Esophagus (tissue), 2 donors: ENCODE measurements around the gene ZFP2. TPM values are rescaled to one million over a fixed set of nuclear protein-coding genes. Genes with fewer than 3 reads are reported as not detected.
"Not testable (repeated sequence)": the region's sequence is repeated elsewhere in the genome, so short reads cannot be mapped to it uniquely, and the experiment has no call there.

Experiments
- H3K27ac ChIP-seq, 2 donors: one replicate each; pipeline ENCODE4 v1.5.1; 2013; ENCODE audit warnings: low read depth in 2 of 2, mild to moderate bottlenecking in 2 of 2, inconsistent platforms in 1 of 2, low read length in 1 of 2, moderate library complexity in 1 of 2
- H3K27me3 ChIP-seq, 2 donors: one replicate each; pipeline ENCODE4 v1.6.1; 2013; ENCODE audit warnings: low read length in 2 of 2, control low read depth in 1 of 2, mild to moderate bottlenecking in 1 of 2; ENCODE audit not compliant: insufficient read depth in 2 of 2, control insufficient read depth in 1 of 2
- H3K36me3 ChIP-seq, 2 donors: one replicate each; pipeline ENCODE4 v1.6.1; 2013; ENCODE audit warnings: low read length in 1 of 2; ENCODE audit not compliant: control insufficient read depth in 2 of 2, insufficient read depth in 2 of 2
- H3K4me1 ChIP-seq, 2 donors: one replicate each; pipeline ENCODE4 v1.6.1; 2013; ENCODE audit warnings: low read length in 1 of 2; ENCODE audit not compliant: control insufficient read depth in 2 of 2, insufficient read depth in 2 of 2
- H3K4me3 ChIP-seq, 2 donors: one replicate each; pipeline ENCODE4 v1.5.1; 2013; ENCODE audit warnings: low read length in 2 of 2, mild to moderate bottlenecking in 2 of 2, low read depth in 1 of 2, moderate library complexity in 1 of 2
- H3K9me3 ChIP-seq, 2 donors: one replicate each; pipeline ENCODE4 v1.6.1; 2013; ENCODE audit warnings: mild to moderate bottlenecking in 2 of 2, low read depth in 1 of 2, low read length in 1 of 2, moderate library complexity in 1 of 2; ENCODE audit not compliant: control insufficient read depth in 2 of 2, insufficient read depth in 1 of 2
- WGBS, 2 donors: extraction: QIAGEN DNeasy Blood & Tissue Kit; methylation state at CpG; one replicate each; pipeline ENCODE4 v1.1.7; 2013; 5-methylcytosine and 5-hydroxymethylcytosine counted together
- polyA plus RNA-seq, 2 donors: library from polyadenylated mRNA; stranded (reverse); fragments of 200-250 nt; gene quantifications; one replicate each; pipeline ENCODE4 v1.2.3, GENCODE V29; 2013
- donor health status: healthy with polysubstance abuse.
- donor health status: Bipolar disorder and iron deficiency.

Gene ZFP2
- polyA plus RNA-seq, 2 donors: 0.52 to 0.86 TPM

DNA sequence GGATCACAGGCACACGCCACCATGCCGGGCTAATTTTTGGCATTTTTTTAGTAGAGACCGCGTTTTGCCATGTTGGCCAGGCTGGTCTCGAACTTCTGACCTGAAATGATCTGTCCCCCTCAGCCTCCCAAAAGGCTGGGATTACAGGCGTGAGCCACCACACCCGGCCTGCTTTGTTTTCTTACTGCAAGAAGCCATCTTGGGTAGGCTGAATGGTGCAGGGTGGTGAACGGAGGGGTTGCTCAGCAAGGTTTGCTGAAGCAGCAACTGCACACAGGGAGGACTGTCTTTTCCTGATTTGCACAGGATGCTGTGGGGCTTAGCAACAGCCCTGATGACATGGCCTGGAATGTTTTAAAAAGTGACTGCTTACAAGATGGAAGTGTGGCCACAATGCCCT, 25.3 kb upstream of the ZFP2 start:
- Histone ChIP-seq H3K36me3 (peaks cover 28 to 48% of the 10 kb centered on the region in 2 donors), H3K27ac (no peak overlapping the region), H3K4me3 (no peak overlapping the region), H3K4me1 (no peaks in the 10 kb centered on the region), H3K9me3 (peaks cover 2 to 24% of the 10 kb centered on the region in 2 donors), H3K27me3 (no peaks in the 10 kb centered on the region)
- WGBS, 2 donors: 94 to 98% methylated on average over 8 of the region's 8 CpGs

DNA sequence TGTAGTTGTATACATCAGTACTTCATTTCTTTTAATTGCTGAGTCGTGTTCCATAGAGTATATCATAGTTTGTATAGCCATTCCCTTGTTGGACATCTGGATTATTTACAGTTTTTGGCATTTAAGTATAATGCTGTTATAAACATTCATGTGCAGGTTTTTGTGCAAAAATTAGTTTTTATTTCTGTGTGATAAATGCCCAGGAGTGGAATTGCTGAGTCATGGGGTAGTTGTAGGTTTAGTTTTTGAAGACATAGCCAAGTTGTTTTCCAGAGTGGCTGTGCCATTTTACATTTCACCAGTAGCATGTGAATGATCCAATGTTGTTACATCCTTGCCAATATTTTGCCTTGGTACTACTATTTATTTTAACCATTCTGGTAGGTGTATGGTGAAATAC, 23.4 kb upstream of the ZFP2 start:
- Histone ChIP-seq H3K4me1 (no peaks in the 10 kb centered on the region), H3K27me3 (no peaks in the 10 kb centered on the region), H3K27ac (no peak overlapping the region), H3K4me3 (no peak overlapping the region), H3K36me3 (peaks cover 35 to 52% of the 10 kb centered on the region in 2 donors), H3K9me3 (peaks cover 12 to 33% of the 10 kb centered on the region in 2 donors)
- 87 to 100% methylated on average over 1 of the region's 1 CpG for WGBS, 2 donors

DNA sequence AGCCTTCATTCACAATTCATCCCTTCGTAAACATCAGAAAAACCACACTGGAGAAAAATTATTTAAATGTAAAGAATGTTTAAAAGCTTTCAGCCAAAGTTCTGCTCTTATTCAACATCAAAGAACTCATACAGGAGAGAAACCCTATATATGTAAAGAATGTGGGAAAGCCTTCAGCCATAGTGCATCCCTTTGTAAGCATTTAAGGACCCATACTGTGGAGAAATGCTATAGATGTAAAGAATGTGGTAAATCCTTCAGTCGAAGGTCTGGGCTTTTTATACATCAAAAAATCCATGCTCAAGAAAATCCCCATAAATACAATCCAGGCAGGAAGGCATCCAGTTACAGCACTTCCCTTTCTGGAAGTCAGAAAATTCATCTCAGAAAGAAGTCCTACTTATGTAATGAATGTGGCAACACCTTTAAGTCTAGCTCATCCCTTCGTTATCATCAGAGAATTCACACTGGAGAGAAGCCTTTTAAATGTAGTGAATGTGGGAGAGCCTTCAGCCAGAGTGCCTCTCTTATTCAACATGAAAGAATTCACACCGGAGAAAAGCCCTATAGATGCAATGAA, 12.5 kb upstream of the ZFP2 start:
- not testable (repeated sequence) for H3K4me3 ChIP-seq, H3K36me3 ChIP-seq, H3K27ac ChIP-seq, H3K4me1 ChIP-seq, H3K27me3 ChIP-seq
- WGBS, 2 donors: 95 to 97% methylated on average over 4 of the region's 4 CpGs
- peaks cover 9 to 18% of the 10 kb centered on the region in 2 donors for H3K9me3 ChIP-seq

DNA sequence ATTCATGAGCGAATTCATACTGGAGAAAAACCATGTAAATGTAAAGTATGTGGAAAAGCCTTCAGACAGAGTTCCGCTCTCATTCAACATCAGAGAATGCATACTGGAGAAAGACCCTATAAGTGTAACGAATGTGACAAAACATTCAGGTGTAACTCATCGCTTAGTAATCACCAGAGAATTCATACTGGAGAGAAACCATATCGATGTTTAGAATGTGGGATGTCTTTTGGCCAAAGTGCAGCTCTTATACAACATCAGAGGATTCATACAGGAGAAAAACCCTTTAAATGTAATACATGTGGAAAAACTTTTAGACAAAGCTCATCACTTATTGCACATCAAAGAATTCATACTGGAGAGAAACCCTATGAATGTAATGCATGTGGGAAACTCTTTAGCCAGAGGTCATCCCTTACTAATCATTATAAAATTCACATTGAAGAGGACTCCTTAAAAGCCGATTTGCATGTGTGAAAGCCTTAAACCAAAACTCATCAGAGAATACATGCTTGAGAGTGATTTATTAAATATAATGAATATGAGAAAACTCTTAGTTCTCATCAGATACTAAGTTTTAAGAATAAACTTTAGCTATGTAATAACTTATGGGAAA, 11.8 kb upstream of the ZFP2 start:
- WGBS, 2 donors: 98 to 99% methylated on average over 6 of the region's 6 CpGs
- Histone ChIP-seq H3K27me3 (no peaks in the 10 kb centered on the region), H3K27ac (no peak overlapping the region), H3K4me3 (no peak overlapping the region), H3K9me3 (peaks cover 8 to 16% of the 10 kb centered on the region in 2 donors), H3K4me1 (no peaks in the 10 kb centered on the region), H3K36me3 (peaks cover 0 to 6% of the 10 kb centered on the region in 2 donors)

DNA sequence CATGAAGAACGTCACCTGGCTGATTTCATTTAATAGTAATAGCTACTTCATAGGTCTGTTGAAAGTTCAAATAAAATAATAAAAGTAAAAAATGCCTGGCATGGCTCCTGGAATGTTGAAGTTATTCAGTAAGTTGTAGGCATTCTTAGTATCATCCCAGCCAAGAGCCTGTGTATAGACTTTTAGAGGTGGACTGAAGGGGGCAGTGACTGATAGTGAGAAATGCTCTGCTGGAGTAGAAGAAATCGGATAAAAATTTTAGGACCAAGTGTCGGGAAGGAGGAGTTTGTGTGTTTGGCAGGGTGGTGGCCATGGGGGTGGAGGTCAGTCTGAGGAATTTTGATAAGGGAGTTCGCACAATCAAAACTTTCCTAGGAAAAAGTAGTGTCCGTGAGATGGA, 3.6 kb downstream of the ZFP2 start:
- WGBS, 2 donors: 85 to 90% methylated on average over 5 of the region's 5 CpGs
- Histone ChIP-seq H3K27ac (no peak overlapping the region), H3K36me3 (peaks cover 0 to 3% of the 10 kb centered on the region in 2 donors)

DNA sequence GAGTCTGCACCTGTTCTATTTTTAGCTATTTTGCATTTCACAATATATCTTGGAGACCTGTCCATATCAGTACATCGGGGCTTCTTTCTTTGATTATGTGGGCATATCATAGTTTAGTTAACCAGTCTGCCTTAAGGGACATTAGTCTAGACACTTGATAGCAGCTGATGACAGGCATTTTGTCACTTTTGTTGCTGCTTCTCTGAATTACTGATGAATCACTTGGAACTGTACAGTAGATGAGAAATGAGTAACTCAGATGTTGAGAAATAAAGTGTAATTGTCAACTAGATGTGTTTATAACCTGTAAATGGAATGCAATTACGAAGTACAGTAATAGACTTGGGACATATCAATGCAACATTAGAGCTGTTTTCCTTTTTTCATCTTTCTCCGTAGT, 7.1 kb downstream of the ZFP2 start:
- H3K36me3 ChIP-seq: peaks cover 3% of the 10 kb centered on the region in 2 donors
- no peak overlapping the region for H3K4me3 ChIP-seq
- H3K27ac ChIP-seq: no peak overlapping the region
- WGBS, 2 donors: 62 to 88% methylated on average over 3 of the region's 3 CpGs
- no peaks in the 10 kb centered on the region for H3K27me3 ChIP-seq
- no peaks in the 10 kb centered on the region for H3K4me1 ChIP-seq
- H3K9me3 ChIP-seq: peaks cover 0 to 7% of the 10 kb centered on the region in 2 donors

More for the DNA sequence above, 3.6 kb downstream of the ZFP2 start:
- H3K27me3 ChIP-seq: no peaks in the 10 kb centered on the region
- H3K4me3 ChIP-seq: no peak overlapping the region
- peaks cover 0 to 3% of the 10 kb centered on the region in 2 donors for H3K9me3 ChIP-seq
- H3K4me1 ChIP-seq: peaks cover 0 to 2% of the 10 kb centered on the region in 2 donors

DNA sequence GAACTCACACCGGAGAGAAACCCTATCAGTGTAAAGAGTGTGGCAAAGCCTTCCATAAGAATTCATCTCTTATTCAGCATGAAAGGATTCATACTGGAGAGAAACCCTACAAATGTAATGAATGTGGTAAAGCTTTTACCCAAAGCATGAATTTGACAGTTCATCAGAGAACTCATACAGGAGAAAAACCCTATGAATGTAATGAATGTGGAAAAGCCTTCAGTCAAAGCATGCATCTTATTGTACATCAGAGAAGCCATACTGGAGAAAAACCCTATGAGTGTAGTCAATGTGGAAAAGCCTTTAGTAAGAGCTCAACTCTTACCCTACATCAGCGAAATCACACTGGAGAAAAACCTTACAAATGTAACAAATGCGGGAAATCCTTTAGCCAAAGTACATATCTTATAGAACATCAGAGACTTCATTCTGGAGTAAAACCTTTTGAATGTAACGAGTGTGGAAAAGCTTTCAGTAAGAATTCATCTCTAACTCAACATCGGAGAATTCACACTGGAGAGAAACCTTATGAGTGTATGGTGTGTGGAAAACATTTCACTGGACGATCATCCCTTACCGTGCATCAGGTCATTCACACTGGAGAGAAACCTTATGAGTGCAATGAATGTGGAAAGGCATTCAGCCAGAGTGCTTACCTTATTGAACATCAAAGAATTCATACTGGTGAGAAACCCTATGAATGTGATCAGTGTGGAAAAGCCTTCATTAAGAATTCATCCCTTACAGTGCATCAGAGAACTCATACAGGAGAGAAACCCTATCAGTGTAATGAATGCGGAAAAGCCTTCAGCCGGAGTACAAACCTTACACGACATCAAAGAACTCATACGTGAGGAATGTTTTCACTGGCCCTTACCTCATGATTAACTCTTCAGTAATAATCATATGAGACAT, 36.4 kb downstream of the ZFP2 start:
- Histone ChIP-seq H3K9me3 (peaks cover 10 to 38% of the 10 kb centered on the region in 2 donors), H3K27ac (no peak overlapping the region), H3K4me1 (no peaks in the 10 kb centered on the region), H3K36me3 (peaks cover 3 to 6% of the 10 kb centered on the region in 2 donors), H3K4me3 (no peak overlapping the region), H3K27me3 (no peaks in the 10 kb centered on the region)
- 93 to 96% methylated on average over 11 of the region's 11 CpGs for WGBS, 2 donors

DNA sequence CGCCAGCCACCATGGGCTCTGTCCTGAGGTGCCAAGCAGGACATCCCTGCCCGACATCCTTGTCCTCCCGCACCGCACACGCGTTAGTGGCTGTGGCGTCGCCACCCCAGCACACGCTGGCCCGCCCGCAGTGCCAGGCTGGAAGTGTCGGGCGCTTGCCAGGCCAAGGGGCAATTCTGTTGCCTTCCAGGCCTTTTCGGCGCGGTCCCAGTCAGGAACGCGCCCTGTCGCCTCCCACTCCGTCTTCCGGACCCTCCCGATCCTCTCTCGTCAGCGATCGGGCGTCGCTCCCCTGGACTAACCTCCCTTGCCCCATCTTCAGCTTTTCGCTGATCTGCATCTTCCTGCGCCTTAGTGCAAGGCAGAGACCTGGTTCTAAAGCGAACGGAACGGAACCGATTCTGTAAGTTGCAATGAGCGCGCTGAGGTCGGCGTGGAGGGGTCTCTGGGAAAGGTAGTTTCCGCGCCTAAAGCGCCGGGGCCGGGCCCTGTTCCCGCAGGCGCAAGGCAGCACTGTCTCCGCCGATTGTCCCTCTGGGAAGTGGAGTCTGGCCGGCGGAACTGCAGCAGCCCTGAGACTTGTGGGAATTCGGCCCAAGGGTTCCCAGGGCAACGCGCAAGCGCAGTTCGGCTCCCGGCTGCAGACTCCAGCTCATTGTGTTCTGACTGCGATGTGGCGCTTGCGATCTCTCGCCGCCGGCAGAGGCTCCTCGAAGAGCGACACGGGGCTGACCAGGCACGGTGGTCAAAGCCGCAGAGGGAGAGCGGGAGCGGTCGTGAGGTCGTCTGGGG, 45.1 kb downstream of the ZFP2 start, which contains the start of gene ZNF454:
TSS of gene ZNF454 (plus strand) at position 630 of the 792 bp plus-strand sequence. CDS start 1,594 bp downstream, outside the sequence.
- WGBS, 2 donors: 6% methylated on average over 69 of the region's 69 CpGs

DNA sequence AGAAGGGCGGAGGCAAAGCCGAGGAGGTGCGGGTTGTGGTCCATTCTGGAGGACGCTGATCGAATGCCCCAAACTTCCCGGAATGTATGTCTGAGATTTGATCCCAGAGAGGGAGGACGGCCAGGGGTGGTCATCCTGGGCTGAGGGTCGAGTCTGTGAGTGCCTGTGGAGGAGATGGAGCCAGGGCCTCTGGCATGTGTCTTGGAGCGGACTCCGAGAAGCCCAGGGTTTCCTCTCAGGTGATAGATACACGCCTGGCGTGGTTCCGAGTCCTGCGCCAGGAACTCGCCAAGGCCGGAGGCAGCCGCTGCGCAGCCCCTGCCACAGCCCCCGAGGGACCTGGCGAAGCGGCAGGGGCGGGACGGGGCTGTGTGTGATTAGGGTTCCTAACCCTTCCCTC, 45.6 kb downstream of the ZFP2 start:
- Histone ChIP-seq H3K27ac (no peak overlapping the region), H3K9me3 (peaks cover 0 to 53% of the 10 kb centered on the region in 2 donors)
- WGBS, 2 donors: 6% methylated on average over 23 of the region's 23 CpGs

More for the DNA sequence above, 45.1 kb downstream of the ZFP2 start, which contains the start of gene ZNF454:
- H3K27ac ChIP-seq: peak within 1 kb of the TSS; percentile 59 to 62
- H3K4me3 ChIP-seq: peak within 1 kb of the TSS; percentile 55 to 68
- H3K9me3 ChIP-seq: peaks cover 0 to 51% of the 10 kb centered on the region in 2 donors
- no peaks in the 10 kb centered on the region for H3K27me3 ChIP-seq
- peaks cover 0 to 4% of the 10 kb centered on the region in 2 donors for H3K36me3 ChIP-seq
- H3K4me1 ChIP-seq: peaks cover 0 to 11% of the 10 kb centered on the region in 2 donors

More for the DNA sequence above, 45.6 kb downstream of the ZFP2 start:
- peaks cover 0 to 11% of the 10 kb centered on the region in 2 donors for H3K4me1 ChIP-seq
- H3K4me3 ChIP-seq: peak overlapping the region; percentile 55 to 68
- H3K27me3 ChIP-seq: no peaks in the 10 kb centered on the region
- H3K36me3 ChIP-seq: peaks cover 0 to 5% of the 10 kb centered on the region in 2 donors
